ENCODE results near the gene COPRS.

COPRS gene, protein sequence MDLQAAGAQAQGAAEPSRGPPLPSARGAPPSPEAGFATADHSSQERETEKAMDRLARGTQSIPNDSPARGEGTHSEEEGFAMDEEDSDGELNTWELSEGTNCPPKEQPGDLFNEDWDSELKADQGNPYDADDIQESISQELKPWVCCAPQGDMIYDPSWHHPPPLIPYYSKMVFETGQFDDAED

GRCh38 chr17:31858642-31859486 lies at the start of gene COPRS:
TSS of gene COPRS (minus strand) at chr17:31859244. CDS start at chr17:31859199, 45 bp downstream.
- no peak for FAIRE-seq

- no peak for FAIRE-seq
Observed at GRCh38 chr17:31908386-31908785, 49.3 kb upstream of the COPRS start.

GRCh38 chr17:31907342-31907962 lies 48.4 kb upstream of the COPRS start:
- FAIRE-seq = no peak

- no peak for FAIRE-seq
Observed at GRCh38 chr17:31903401-31903800, 44.4 kb upstream of the COPRS start.

GRCh38 chr17:31902693-31903092 lies 43.6 kb upstream of the COPRS start:
- no peak for FAIRE-seq

GRCh38 chr17:31900877-31901276 lies 41.8 kb upstream of the COPRS start:
- FAIRE-seq = no peak

GRCh38 chr17:31888124-31888523 lies 29.1 kb upstream of the COPRS start:
- FAIRE-seq = no peak

DNA sequence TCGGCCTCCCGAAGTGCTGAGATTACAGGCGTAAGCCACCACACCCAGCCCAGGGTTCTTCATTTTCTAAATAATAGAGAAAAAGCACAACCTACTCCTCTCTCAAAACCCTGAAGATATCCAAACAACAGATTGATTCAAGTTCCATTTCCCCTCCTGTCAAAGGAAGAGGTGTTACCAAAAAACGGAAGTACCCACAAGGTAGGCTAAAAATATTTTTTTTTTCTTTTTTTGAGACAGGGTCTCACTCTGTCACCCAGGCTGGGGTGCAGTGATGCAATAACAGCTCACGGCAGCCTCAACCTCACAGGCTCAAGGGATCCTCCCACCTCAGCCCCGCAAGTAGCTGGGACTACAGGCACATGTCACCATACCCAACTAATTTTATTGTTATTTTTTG lies 23.5 kb upstream of the COPRS start:
- no peak for FAIRE-seq

GRCh38 chr17:31880311-31880710 lies 21.3 kb upstream of the COPRS start:
- FAIRE-seq = no peak

GRCh38 chr17:31878703-31879073 lies 19.6 kb upstream of the COPRS start:
- no peak for FAIRE-seq

DNA sequence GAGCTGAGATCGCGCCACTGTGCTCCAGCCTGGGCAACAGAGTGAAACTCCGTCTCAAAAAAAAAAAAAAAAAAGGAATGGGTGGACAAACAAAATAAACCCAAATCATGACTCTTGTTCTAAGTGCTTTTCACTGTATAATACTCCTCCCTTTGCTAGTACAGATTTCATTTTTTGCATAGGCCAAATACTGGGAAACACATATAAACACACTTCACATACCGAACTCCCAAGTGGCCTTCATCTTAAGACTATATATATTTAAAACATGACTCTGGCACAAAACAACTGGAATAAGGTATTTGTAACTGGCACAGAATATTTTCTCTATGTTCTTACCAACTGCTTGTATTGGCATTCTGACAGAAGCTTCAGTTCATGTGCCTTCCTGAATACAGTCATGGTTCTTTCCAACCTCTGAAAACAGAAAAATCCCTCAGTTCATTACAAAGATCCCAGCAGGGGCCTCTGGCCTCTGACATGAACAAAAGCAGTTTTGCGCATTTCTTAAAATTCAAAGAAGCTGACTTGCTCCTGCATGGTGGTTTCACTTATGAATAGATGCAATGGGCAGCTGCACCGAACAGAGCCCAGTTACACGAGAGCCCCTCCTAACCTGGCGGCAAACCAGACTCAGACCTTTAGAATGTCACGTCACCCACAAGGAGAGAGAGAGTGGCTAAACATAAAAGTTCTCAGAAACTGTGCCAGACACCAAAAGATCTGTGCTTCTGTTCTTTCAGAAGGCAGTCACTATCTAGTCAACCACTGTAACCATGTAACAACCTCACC lies 19.1 kb upstream of the COPRS start:
- no peak for FAIRE-seq

DNA sequence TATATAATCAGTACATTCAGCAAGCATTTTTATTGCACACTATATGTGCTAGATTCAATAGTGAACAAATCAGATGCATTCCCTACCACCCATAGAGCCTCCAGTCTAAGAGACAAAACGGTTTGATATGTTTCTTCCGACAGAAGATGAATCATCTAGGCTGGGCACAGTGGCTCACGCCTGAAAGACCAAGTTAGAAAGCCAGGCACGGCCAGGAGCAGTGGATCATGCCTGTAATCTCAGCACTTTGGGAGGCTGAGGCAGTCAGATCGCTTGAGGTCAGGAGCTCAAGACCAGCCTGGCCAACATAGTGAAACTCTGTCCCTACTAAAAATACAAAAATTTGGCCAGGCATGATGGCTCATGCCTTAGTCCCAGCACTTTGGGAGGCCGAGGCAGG lies 18.3 kb upstream of the COPRS start:
- no peak for FAIRE-seq

DNA sequence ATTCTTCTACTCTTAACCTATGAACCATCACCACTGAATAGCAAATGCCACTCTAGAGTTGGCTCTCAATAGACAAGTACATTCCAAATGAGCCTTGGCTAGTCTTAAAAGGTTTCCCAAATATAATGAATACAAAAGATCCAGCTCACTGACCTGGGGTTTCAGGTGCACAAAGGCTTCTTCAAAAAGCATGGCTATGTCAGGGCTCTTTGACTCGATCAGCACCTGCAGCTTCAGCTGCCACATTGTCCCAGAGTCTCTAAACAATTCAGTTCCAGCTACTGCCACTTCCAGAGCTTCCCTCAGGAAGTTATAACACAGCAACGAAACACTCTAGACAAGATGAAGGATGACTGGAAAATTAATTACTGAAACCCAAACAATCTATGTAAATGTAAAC lies 16.0 kb upstream of the COPRS start:
- FAIRE-seq = no peak

- FAIRE-seq = no peak
Observed at GRCh38 chr17:31869797-31870568, 10.9 kb upstream of the COPRS start.

DNA sequence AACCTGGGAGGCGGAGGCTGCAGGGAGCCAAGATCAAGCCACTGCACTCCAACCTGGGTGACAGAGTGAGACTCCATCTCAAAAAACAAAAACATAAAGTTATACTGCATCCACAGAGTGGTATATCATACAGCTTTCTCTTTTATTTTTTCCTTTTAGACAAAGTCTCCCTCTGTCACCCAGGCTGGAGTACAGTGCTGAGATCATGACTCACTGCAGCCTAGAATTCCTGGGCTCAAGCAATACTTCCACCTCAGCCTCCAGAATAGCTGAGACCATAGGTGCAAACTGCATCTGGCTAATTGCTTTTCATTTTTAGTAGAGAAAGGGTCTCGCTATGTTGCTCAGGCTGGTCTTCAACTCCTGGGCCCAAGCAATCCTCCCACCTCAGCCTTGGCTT lies 10.0 kb upstream of the COPRS start:
- no peak for FAIRE-seq

DNA sequence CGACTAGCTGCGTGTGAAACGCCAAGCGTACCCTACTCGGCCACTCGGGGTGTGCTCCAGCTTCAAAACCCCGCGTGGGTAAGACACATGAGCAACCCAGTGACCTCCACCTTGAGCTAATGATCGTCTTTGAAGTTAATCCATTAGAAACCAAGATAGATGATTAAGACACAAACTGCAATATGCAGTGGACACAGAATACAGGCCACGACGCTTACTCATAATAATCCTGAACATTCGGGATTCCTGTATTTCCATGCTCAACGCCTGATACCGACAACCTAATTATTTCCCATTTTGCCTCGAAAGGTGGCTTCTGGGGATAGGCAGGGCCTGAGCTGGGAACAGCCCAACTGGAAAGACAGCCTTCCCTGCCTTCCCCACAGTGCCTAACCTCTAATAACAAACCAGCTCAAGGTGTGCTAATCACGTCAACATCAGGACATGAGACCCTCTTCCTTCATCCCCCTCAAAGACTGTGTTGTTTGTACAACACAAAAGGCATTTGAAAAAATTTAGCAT lies 504 bp upstream of the COPRS start:
- no peak for FAIRE-seq

DNA sequence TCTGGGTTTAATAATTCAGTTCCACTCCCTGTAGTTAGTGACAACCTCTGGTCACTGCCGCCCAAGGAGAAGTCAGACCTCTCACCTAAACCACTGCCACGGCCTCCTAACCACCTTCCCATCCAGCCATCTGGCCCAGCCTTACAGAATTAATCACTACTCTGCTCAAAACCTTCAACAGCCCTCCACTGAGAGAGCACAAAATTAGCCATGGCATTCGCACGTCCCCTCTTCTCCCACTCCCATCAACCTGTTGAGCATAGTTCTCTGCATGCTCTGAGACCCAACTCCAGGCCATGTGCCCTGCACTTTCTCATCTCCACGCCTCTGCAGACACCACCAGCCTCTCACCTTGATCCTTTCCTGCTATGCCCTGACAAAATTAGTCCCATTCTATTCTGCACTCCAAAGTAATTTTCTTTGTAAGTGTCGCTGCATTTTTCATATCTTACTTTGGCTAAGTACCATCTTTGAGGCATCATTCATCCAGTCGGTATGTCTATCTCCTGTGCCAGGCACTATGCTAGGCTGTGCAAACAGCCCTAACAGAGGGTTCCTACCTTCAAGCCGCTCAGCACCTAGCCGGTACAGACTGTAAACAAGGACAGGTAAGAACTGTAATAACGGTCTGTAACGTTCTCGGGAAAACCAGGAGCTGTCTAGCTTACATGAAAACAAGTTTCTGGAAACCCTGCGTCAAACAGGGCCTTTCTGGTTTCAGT lies 963 bp downstream of the COPRS start:
- no peak for FAIRE-seq

DNA sequence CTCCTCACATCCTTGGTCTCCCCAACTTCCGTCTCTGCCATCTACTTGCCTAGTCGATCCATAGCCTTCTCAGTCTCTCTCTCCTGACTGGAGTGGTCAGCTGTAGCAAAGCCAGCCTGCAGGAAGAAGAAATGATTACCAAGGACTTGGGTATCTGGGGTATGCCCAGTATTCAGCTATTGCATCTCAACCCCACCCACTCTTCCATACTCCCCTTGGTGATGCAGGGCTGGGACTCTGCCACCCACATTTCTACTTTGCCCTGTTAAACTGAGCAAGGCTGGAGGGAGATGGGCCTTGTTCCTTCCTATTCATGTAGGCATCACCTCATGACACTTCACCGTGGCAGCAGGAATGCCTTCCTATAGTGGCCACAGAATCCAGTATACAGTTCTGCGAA lies 2.3 kb downstream of the COPRS start:
- FAIRE-seq = no peak

DNA sequence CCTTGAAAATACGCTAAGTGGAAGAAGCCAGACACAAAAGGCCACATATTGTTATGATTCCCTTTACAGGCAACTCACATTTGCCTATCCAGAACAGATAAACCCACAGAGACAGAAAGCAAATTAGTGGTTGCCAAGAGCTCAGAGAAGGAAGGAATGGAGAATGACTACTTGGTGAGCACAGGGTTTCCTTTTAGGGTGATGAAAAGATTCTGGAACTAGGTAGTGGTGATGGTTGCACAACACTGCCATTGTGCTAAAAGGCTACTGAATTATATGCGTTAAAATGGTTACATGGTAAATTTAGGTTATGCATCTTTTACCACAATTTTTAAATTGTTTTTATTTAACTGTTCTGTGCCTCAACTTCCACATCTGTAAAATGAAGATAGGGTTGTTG lies 4.4 kb downstream of the COPRS start:
- FAIRE-seq = no peak

GRCh38 chr17:31853911-31854470 lies 5.1 kb downstream of the COPRS start:
- FAIRE-seq = no peak

DNA sequence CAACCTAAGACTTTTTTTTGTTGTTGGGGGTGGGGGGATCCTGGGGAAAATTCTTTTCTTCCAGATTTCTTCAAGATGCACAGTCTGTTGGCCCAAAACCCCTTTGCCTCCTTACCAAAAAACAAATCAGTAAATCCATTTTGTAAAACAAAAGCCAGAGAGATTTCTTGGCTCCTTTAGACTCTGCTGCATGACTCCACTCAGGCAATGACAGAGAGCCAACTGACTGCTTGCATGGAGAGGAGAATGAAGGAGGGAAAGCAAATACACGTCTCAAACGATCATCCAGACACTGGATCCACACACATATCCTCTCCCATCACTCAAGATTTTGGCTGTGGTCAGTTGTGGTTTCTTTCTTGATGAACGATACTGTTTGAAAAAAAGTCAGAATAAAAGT lies 13.8 kb downstream of the COPRS start:
- no peak for FAIRE-seq

Data from G401.6 (cell line).